Fibroblast of skin of scalp (primary cell): ENCODE results near the gene SF3A2.

Source experiments
- DNase-seq: peaks from one replicate; pipeline ENCODE4 v3.0.0-alpha.2; 2013

Gene SF3A2

GRCh38 chr19:2291185-2291751 lies 54.6 kb downstream of the SF3A2 start:
- DNase-seq, result no peak

- DNase-seq, result peak; percentile 82
Observed at GRCh38 chr19:2294687-2295335, 58.2 kb downstream of the SF3A2 start.

DNA sequence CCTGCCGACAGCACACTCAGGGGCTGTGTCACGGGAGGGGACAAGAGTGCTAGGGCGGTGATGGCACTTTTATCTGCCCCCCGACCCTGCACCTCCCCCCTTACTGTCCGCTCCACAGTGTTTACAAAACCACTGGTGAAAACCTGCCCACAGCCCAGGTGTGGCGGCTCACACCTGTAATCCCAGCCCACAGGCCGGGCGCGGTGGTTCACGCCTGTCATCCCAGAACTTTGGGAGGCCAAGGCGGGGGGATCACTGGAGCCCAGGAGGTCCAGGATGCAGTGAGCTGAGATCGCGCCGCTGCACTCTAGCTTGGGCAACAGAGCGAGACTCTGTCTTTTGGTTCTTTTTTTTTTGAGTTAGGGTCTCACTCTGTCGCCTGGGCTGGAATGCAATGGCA lies 59.5 kb downstream of the SF3A2 start:
- DNase-seq, result no peak
